Right lobe of liver (tissue), 6 donors: ENCODE results near the gene LDLRAD3. TPM values are rescaled to one million over a fixed set of nuclear protein-coding genes. Genes with fewer than 3 reads are reported as not detected.

ENCODE experiments used
- ATAC-seq, 4 donors: fragments of 200-7000 bp; cut with Tn5 transposase; one replicate each; pipeline ENCODE4 v1.9.1; 2020; ENCODE audit warnings: mild to moderate bottlenecking in 4 of 4, moderate library complexity in 4 of 4
- DNase-seq, 3 donors: peaks; one replicate each; pipeline ENCODE4 v3.0.0-alpha.2; 2020
- H3K27ac ChIP-seq, 3 donors: fragments of 200-600 bp; one replicate each; pipeline ENCODE4 v1.8.0; 2022
- H3K27me3 ChIP-seq, 2 donors: fragments of 200-600 bp; one replicate each; pipeline ENCODE4 v1.8.0; 2022
- H3K36me3 ChIP-seq, 4 donors: fragments of 200-600 bp; sonication (generic) in 1 of 4; one replicate each; pipeline versions ENCODE4 v1.5.1 to v1.8.0; 2017 to 2022; ENCODE audit warnings: control low read depth in 1 of 4
- H3K4me1 ChIP-seq, 4 donors: fragments of 200-600 bp; sonication (generic) in 1 of 4; one replicate each; pipeline versions ENCODE4 v1.5.1 to v1.8.0; 2017 to 2022; ENCODE audit warnings: control low read depth in 1 of 4
- H3K4me3 ChIP-seq, 3 donors: fragments of 200-600 bp; one replicate each; pipeline ENCODE4 v1.8.0; 2022
- H3K9me3 ChIP-seq, 4 donors: fragments of 200-600 bp; sonication (generic) in 1 of 4; one replicate each; pipeline versions ENCODE4 v1.5.1 to v1.8.0; 2017 to 2022; ENCODE audit warnings: control low read depth in 1 of 4
- CTCF ChIP-seq, 4 donors: fragments of 200-600 bp in 3 of 4; fragments of 450-650 bp in 1 of 4; IDR thresholded peaks; one replicate each; pipeline versions ENCODE4 v1.5.1 to v1.8.0; 2016 to 2022; ENCODE audit warnings: antibody characterized with exemption in 4 of 4, mild to moderate bottlenecking in 2 of 4
- POLR2A ChIP-seq: fragments of 450-650 bp; IDR thresholded peaks from one replicate; pipeline ENCODE4 v1.6.1; 2017; ENCODE audit warnings: antibody characterized with exemption, mild to moderate bottlenecking
- WGBS: methylation state at CpG from one replicate; pipeline ENCODE4 v1.1.6; 2018; ENCODE audit warnings: low coverage, low lambda C conversion rate; ENCODE audit not compliant: insufficient coverage; ENCODE audit errors: missing lambda C conversion rate; 5-methylcytosine and 5-hydroxymethylcytosine counted together
- intact Hi-C, 2 donors: fragments of 100-400 bp; cut with DNase I; formaldehyde crosslinking; loops; one replicate each; pipeline versions ENCODE4 v1.11.2 to v1.14.1; 2022
- total RNA-seq, 6 experiments: library from RNA; depleted of rRNA in 2 of 6; stranded (reverse); fragments of >200 nt in 2 of 6; fragmentation: NEBNext Ultra II Directional in 3 of 6; extraction: Animal tissue kit (Norgen Biotek cat#: 25700) in 3 of 6; gene quantifications; one replicate each; pipeline versions ENCODE4 v1.1.0 to v1.2.4, GENCODE V29; 2016 to 2023
- donor health status: DM: no; HTN: yes; CAD: no.
- donor health status: DM: no; HTN: no; CAD: no.
- donor health status: DM: no; HTN: no; CAD: no.
- donor health status: DM: no; HTN: yes; CAD: no.
- donor health status: DM: no; HTN: yes; CAD: no.

LDLRAD3 gene
- total RNA-seq, 6 experiments from 2014 or later, result 0.62 to 3.3 (median 2.7) TPM

GRCh38 chr11:36165621-36166397 is 221.9 kb downstream of the LDLRAD3 start:
- Histone ChIP-seq H3K4me1 (no peaks in the 10 kb centered on the region), H3K4me3 (no peak overlapping the region), H3K9me3 (no peaks in the 10 kb centered on the region), H3K27ac (no peak overlapping the region), H3K36me3 (no peaks in the 10 kb centered on the region), H3K27me3 (no peaks in the 10 kb centered on the region)
- ATAC-seq (no peak), DNase-seq (no peak)
- WGBS, result 66% methylated on average over 3 of the region's 3 CpGs
- intact Hi-C loops, result no loop called here
- no peak for TF ChIP-seq CTCF (IDR thresholded peaks at IDR 0.05)
- no peak for TF ChIP-seq POLR2A

GRCh38 chr11:36167073-36167472 is 223.2 kb downstream of the LDLRAD3 start:
- 93% methylated on average over 3 of the region's 4 CpGs for WGBS
- intact Hi-C loops, result no loop called here
- DNase-seq, result no peak
- H3K4me3 ChIP-seq, result no peak overlapping the region
- H3K27me3 ChIP-seq, result no peaks in the 10 kb centered on the region
- no peak for ATAC-seq
- TF ChIP-seq POLR2A (no peak), CTCF (IDR thresholded peaks at IDR 0.05) (no peak)
- no peak overlapping the region for H3K27ac ChIP-seq
- H3K4me1 ChIP-seq, result no peaks in the 10 kb centered on the region
- H3K36me3 ChIP-seq, result no peaks in the 10 kb centered on the region
- H3K9me3 ChIP-seq, result no peaks in the 10 kb centered on the region

- Histone ChIP-seq H3K4me1 (no peaks in the 10 kb centered on the region), H3K27me3 (no peaks in the 10 kb centered on the region), H3K4me3 (no peak overlapping the region), H3K36me3 (no peaks in the 10 kb centered on the region), H3K9me3 (no peaks in the 10 kb centered on the region), H3K27ac (no peak overlapping the region)
- DNase-seq (no peak), ATAC-seq (no peak)
- 66% methylated on average over 4 of the region's 6 CpGs for WGBS
- intact Hi-C loops, result no loop called here
- TF ChIP-seq CTCF (IDR thresholded peaks at IDR 0.05) (no peak), POLR2A (no peak)
Observed at GRCh38 chr11:36167729-36168128, 223.9 kb downstream of the LDLRAD3 start.

- Histone ChIP-seq H3K9me3 (no peaks in the 10 kb centered on the region), H3K27ac (no peak overlapping the region), H3K27me3 (no peaks in the 10 kb centered on the region), H3K36me3 (no peaks in the 10 kb centered on the region), H3K4me1 (no peaks in the 10 kb centered on the region), H3K4me3 (no peak overlapping the region)
- ATAC-seq (no peak), DNase-seq (no peak)
- TF ChIP-seq CTCF (IDR thresholded peaks at IDR 0.05) (no peak), POLR2A (no peak)
- intact Hi-C loops, result no loop called here
- WGBS, result 30% methylated on average over 2 of the region's 2 CpGs
Observed at GRCh38 chr11:36177836-36178235, 234.0 kb downstream of the LDLRAD3 start.
